Keratinocyte (primary cell): ENCODE data around the gene CPTP. TPM values are rescaled to one million over a fixed set of nuclear protein-coding genes. Genes with fewer than 3 reads are reported as not detected.

ENCODE experiments used
- DNase-seq: peaks from one replicate; pipeline ENCODE4 v3.0.0-alpha.2; 2011; ENCODE audit warnings: low read depth, missing footprints, low spot score
- FAIRE-seq: peaks from 2 replicates; lab custom pipeline; 2011; peaks lifted over from hg19 to GRCh38; lab: Jason Lieb, UNC
- H2AFZ ChIP-seq: 2 replicates; pipeline ENCODE4 v1.6.0; 2012; ENCODE audit warnings: low read length, control low read depth, inconsistent platforms; ENCODE audit not compliant: control insufficient read depth
- H3K27ac ChIP-seq: 2 replicates; pipeline ENCODE4 v1.5.1; 2011; ENCODE audit warnings: low read length; ENCODE audit not compliant: control insufficient read depth, insufficient read depth
- H3K27me3 ChIP-seq: 3 replicates; pipeline ENCODE4 v1.6.0; 2011; ENCODE audit warnings: low read length; ENCODE audit not compliant: control insufficient read depth, insufficient read depth; ENCODE audit errors: extremely low read depth
- H3K36me3 ChIP-seq, 2 experiments: 2 replicates in 1 of 2; 3 replicates in 1 of 2; pipeline ENCODE4 v1.5.1; 2011; ENCODE audit warnings: low read length in 2 of 2, mild to moderate bottlenecking in 1 of 2; ENCODE audit not compliant: control insufficient read depth in 2 of 2, insufficient read depth in 2 of 2; ENCODE audit errors: extremely low read depth in 1 of 2
- H3K4me1 ChIP-seq: 3 replicates; pipeline ENCODE4 v1.5.1; 2011; ENCODE audit warnings: low read length; ENCODE audit not compliant: control insufficient read depth, insufficient read depth; ENCODE audit errors: extremely low read depth
- H3K4me2 ChIP-seq: 3 replicates; pipeline ENCODE4 v1.6.0; 2011; ENCODE audit warnings: low read depth, low read length; ENCODE audit not compliant: control insufficient read depth, insufficient read depth; ENCODE audit errors: extremely low read depth
- H3K4me3 ChIP-seq, 3 experiments: fragments of 200-600 bp in 1 of 3; sonication (generic) in 1 of 3; 2 replicates in 2 of 3; 3 replicates in 1 of 3; pipeline ENCODE4 v1.5.1; 2011 to 2016; ENCODE audit warnings: low read length in 3 of 3, mild to moderate bottlenecking in 3 of 3, control low read depth in 2 of 3, inconsistent platforms in 1 of 3, low read depth in 1 of 3, mixed read lengths in 1 of 3, mixed run types in 1 of 3, moderate library complexity in 1 of 3; ENCODE audit not compliant: control insufficient read depth in 2 of 3, insufficient read depth in 2 of 3; ENCODE audit errors: extremely low read depth in 1 of 3
- H3K79me2 ChIP-seq: 2 replicates; pipeline ENCODE4 v1.6.0; 2012; ENCODE audit warnings: low read length; ENCODE audit not compliant: control insufficient read depth, insufficient read depth
- H3K9ac ChIP-seq: 3 replicates; pipeline ENCODE4 v1.6.0; 2011; ENCODE audit warnings: low read length; ENCODE audit not compliant: control insufficient read depth, insufficient read depth; ENCODE audit errors: extremely low read depth
- H3K9me1 ChIP-seq: 3 replicates; pipeline ENCODE4 v1.6.0; 2011; ENCODE audit warnings: low read length; ENCODE audit not compliant: control insufficient read depth, insufficient read depth; ENCODE audit errors: extremely low read depth
- H3K9me3 ChIP-seq: 2 replicates; pipeline ENCODE4 v1.5.1; 2012; ENCODE audit warnings: low read depth, low read length; ENCODE audit not compliant: control insufficient read depth
- H4K20me1 ChIP-seq: 3 replicates; pipeline ENCODE4 v1.6.0; 2011; ENCODE audit warnings: low read length; ENCODE audit not compliant: control insufficient read depth, insufficient read depth; ENCODE audit errors: extremely low read depth
- CTCF ChIP-seq, 3 experiments: IDR thresholded peaks in 1 of 3; conservative IDR thresholded peaks in 1 of 3; optimal IDR thresholded peaks in 1 of 3; 2 replicates in 2 of 3; 3 replicates in 1 of 3; pipeline versions ENCODE3 to v1.5.1; 2011; ENCODE audit warnings: low read length in 3 of 3, mild to moderate bottlenecking in 3 of 3, moderate library complexity in 2 of 3, control low read depth in 1 of 3, inconsistent platforms in 1 of 3; ENCODE audit not compliant: insufficient read depth in 2 of 3; ENCODE audit errors: extremely low read depth in 1 of 3
- EZH2 ChIP-seq: IDR thresholded peaks from one replicate; pipeline ENCODE4 v1.6.1; 2012; ENCODE audit warnings: inconsistent platforms, mild to moderate bottlenecking, low read length, moderate library complexity
- dilution Hi-C: fragments of 300-500 bp; cut with MboI; formaldehyde crosslinking; loops from one replicate; pipeline ENCODE4 v1.7.0; 2020; ENCODE audit warnings: low sequenced_read_pairs; ENCODE audit not compliant: extremely low pct_ligation_motif_present
- polyA plus RNA-seq, 5 experiments: library from polyadenylated mRNA; depleted of rRNA in 3 of 5; stranded (reverse) in 3 of 5; stranded (forward) in 1 of 5; unstranded in 1 of 5; fragments of >200 nt; gene quantifications; 1 replicate in 1 of 5; 2 replicates in 3 of 5; 3 replicates in 1 of 5; pipeline versions ENCODE4 v1.2.1 to v1.2.3, GENCODE V29; 2011 to 2012; ENCODE audit warnings: missing spikeins in 2 of 5, low read depth in 1 of 5, low replicate concordance in 1 of 5

CPTP gene
- polyA plus RNA-seq, 1 donor (not counting 4 experiments of a cell fraction or from before 2014, with no cell fraction given): 5.8 TPM

DNA sequence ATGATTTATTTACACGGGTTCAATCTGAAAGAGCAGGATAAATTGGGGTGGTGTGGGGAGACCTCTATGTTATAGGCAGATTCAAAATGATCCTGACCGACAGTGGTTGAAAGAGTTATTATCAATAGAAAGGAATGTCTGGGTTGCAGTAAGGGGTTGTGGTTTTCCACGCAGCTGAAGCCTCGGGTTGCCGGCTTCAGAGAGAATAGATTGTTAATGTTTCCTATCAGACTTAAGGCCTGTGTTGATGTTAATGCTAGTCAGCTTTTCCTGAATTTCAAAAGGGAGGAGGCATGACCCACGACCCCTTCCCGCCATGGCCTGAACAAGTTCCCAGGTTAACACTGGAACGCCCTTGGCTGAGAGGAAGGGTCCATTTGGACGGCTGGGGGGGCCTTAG, 48.8 kb upstream of the CPTP start:
- no peak overlapping the region for H3K27ac ChIP-seq
- dilution Hi-C loops: no loop called here
- H3K9me1 ChIP-seq: peaks cover 5% of the 10 kb centered on the region
- peaks cover 27% of the 10 kb centered on the region for H3K79me2 ChIP-seq
- DNase-seq: no peak
- H3K9ac ChIP-seq: no peak overlapping the region
- no peak overlapping the region for H2AFZ ChIP-seq
- peaks cover 15% of the 10 kb centered on the region for H4K20me1 ChIP-seq
- peaks cover 1 to 3% of the 10 kb centered on the region in 2 experiments for H3K36me3 ChIP-seq
- TF ChIP-seq CTCF (optimal IDR thresholded peaks at IDR 0.05 in 1 of 3, IDR thresholded peaks at IDR 0.05 in 1 of 3, conservative IDR thresholded peaks at IDR 0.05 in 1 of 3; ENCODE audit: extremely low read depth in 1 of 3, insufficient read depth in 2 of 3, low read length in 3 of 3): no peak
- no peak for TF ChIP-seq EZH2
- H3K9me3 ChIP-seq: no peaks in the 10 kb centered on the region
- H3K4me1 ChIP-seq: peaks cover 29% of the 10 kb centered on the region
- H3K4me3 ChIP-seq: no peak overlapping the region
- no peak for FAIRE-seq
- no peaks in the 10 kb centered on the region for H3K27me3 ChIP-seq
- no peak overlapping the region for H3K4me2 ChIP-seq

DNA sequence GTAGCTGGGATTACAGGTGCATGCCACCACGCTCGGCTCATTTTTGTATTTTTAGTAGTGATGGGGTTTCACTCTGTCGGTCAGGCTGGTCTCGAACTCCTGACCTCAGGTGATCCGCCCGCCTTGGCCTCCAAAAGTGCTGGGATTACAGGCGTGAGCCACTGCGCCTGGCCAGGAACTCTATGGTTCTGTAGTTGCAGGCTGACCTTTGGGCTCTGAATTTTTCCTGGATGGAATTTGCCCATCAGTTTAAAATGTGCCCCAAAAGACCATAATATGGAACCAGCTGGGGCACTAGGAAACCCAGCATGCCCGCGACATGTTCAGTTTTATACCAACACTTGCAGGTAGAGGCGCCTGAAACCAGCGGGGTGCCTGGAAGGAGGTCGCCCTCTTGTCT, 46.0 kb upstream of the CPTP start:
- peaks cover 21% of the 10 kb centered on the region for H3K4me1 ChIP-seq
- no peak for DNase-seq
- H3K27me3 ChIP-seq: no peaks in the 10 kb centered on the region
- no peaks in the 10 kb centered on the region for H3K79me2 ChIP-seq
- no peaks in the 10 kb centered on the region for H4K20me1 ChIP-seq
- H3K9ac ChIP-seq: no peak overlapping the region
- no peak overlapping the region for H3K4me3 ChIP-seq
- TF ChIP-seq EZH2 (no peak), CTCF (optimal IDR thresholded peaks at IDR 0.05 in 1 of 3, IDR thresholded peaks at IDR 0.05 in 1 of 3, conservative IDR thresholded peaks at IDR 0.05 in 1 of 3; ENCODE audit: extremely low read depth in 1 of 3, insufficient read depth in 2 of 3, low read length in 3 of 3) (no peak)
- no peak overlapping the region for H3K27ac ChIP-seq
- no peaks in the 10 kb centered on the region for H3K9me3 ChIP-seq
- H3K4me2 ChIP-seq: no peak overlapping the region
- no peaks in the 10 kb centered on the region for H3K9me1 ChIP-seq
- H2AFZ ChIP-seq: no peak overlapping the region
- dilution Hi-C loops: no loop called here
- FAIRE-seq: no peak
- H3K36me3 ChIP-seq: no peaks in the 10 kb centered on the region
